Neural progenitor cell (in vitro differentiated cells): ENCODE measurements around the gene MAMDC4. TPM values are rescaled to one million over a fixed set of nuclear protein-coding genes. Genes with fewer than 3 reads are reported as not detected.

Source experiments
- DNase-seq: peaks from one replicate; pipeline ENCODE4 v3.0.0-alpha.2; 2016; ENCODE audit warnings: low spot score
- H2AFZ ChIP-seq: fragments of 200-600 bp; sonication (generic); replicated peaks from 2 replicates; pipeline ENCODE4 v1.6.1; 2016; ENCODE audit warnings: antibody characterized with exemption
- H3F3A ChIP-seq: fragments of 200-600 bp; sonication (generic); 2 replicates; pipeline ENCODE4 v1.6.1; 2016; ENCODE audit warnings: antibody characterized with exemption, low read depth
- H3K27ac ChIP-seq: fragments of 200-600 bp; sonication (generic); 2 replicates; pipeline ENCODE4 v1.5.1; 2016; ENCODE audit warnings: mild to moderate bottlenecking
- H3K27me3 ChIP-seq: fragments of 200-600 bp; sonication (generic); 2 replicates; pipeline ENCODE4 v1.6.1; 2016; ENCODE audit warnings: mild to moderate bottlenecking, moderate library complexity
- H3K36me3 ChIP-seq: fragments of 200-600 bp; sonication (generic); 2 replicates; pipeline ENCODE4 v1.5.1; 2016
- H3K4me1 ChIP-seq: fragments of 200-600 bp; sonication (generic); 2 replicates; pipeline ENCODE4 v1.6.1; 2016; ENCODE audit warnings: mixed run types
- H3K4me2 ChIP-seq: fragments of 200-600 bp; sonication (generic); 2 replicates; pipeline ENCODE4 v1.6.1; 2016
- H3K4me3 ChIP-seq: fragments of 200-600 bp; sonication (generic); 2 replicates; pipeline ENCODE4 v1.5.1; 2016
- H3K79me2 ChIP-seq: fragments of 200-600 bp; sonication (generic); 2 replicates; pipeline ENCODE4 v1.6.1; 2016; ENCODE audit warnings: low read depth
- H3K9ac ChIP-seq: fragments of 200-600 bp; sonication (generic); 2 replicates; pipeline ENCODE4 v1.6.1; 2016
- H3K9me3 ChIP-seq: fragments of 200-600 bp; sonication (generic); 2 replicates; pipeline ENCODE4 v1.5.1; 2016; ENCODE audit warnings: low read depth
- H4K20me1 ChIP-seq: fragments of 200-600 bp; sonication (generic); 2 replicates; pipeline ENCODE4 v1.6.1; 2016; ENCODE audit warnings: low read depth
- H3K27ac Mint-ChIP-seq: 3 replicates; pipeline ENCODE4 v1.8.0; 2021; ENCODE audit warnings: mixed read lengths
- H3K27me3 Mint-ChIP-seq: 2 replicates; pipeline ENCODE4 v1.8.0; 2022; ENCODE audit warnings: low read depth, mild to moderate bottlenecking, inconsistent platforms, moderate library complexity, mixed read lengths; ENCODE audit not compliant: insufficient read depth
- H3K36me3 Mint-ChIP-seq: 3 replicates; pipeline ENCODE4 v1.8.0; 2021; ENCODE audit warnings: mixed read lengths
- H3K4me1 Mint-ChIP-seq: 3 replicates; pipeline ENCODE4 v1.8.0; 2021; ENCODE audit warnings: mixed read lengths
- H3K4me3 Mint-ChIP-seq: 3 replicates; pipeline ENCODE4 v1.8.0; 2021; ENCODE audit warnings: mild to moderate bottlenecking, moderate library complexity, mixed read lengths
- H3K9me3 Mint-ChIP-seq: 3 replicates; pipeline ENCODE4 v1.8.0; 2020; ENCODE audit warnings: mixed read lengths
- CTCF ChIP-seq: fragments of 200-600 bp; sonication (generic); IDR thresholded peaks from 2 replicates; pipeline ENCODE4 v1.5.1; 2017; ENCODE audit warnings: antibody characterized with exemption, mild to moderate bottlenecking
- EZH2 ChIP-seq: fragments of 200-600 bp; sonication (generic); IDR thresholded peaks from 2 replicates; pipeline ENCODE4 v1.6.1; 2017; ENCODE audit warnings: antibody characterized with exemption, mild to moderate bottlenecking, moderate library complexity
- EZH2phosphoT487 ChIP-seq: fragments of 200-600 bp; sonication (generic); IDR thresholded peaks from 2 replicates; pipeline ENCODE4 v1.6.1; 2017; ENCODE audit warnings: antibody characterized with exemption
- total RNA-seq: library from RNA; depleted of rRNA; stranded (reverse); fragments of >200 nt; gene quantifications from 2 replicates; pipeline ENCODE4 v1.2.3, GENCODE V29; 2015; ENCODE audit warnings: low replicate concordance

Gene MAMDC4
- total RNA-seq, 1 donor from 2014 or later: 2.6 TPM

- H3K36me3 Mint-ChIP-seq: peaks cover 17% of the 10 kb centered on the region
Observed at GRCh38 chr9:136862849-136863622, 10.9 kb downstream of the MAMDC4 start.

GRCh38 chr9:136863623-136864273, 11.6 kb downstream of the MAMDC4 start:
- H3K4me1 ChIP-seq: peaks cover 10% of the 10 kb centered on the region
- no peak overlapping the region for H3K4me2 ChIP-seq
- H3K4me1 Mint-ChIP-seq: peaks cover 7% of the 10 kb centered on the region
- H3K27me3 ChIP-seq: no peaks in the 10 kb centered on the region
- H4K20me1 ChIP-seq: peaks cover 35% of the 10 kb centered on the region
- no peak for DNase-seq
- peaks cover 3% of the 10 kb centered on the region for H3K27me3 Mint-ChIP-seq
- H3K27ac Mint-ChIP-seq: no peak overlapping the region
- H3K79me2 ChIP-seq: peaks cover 36% of the 10 kb centered on the region
- H3K9ac ChIP-seq: no peak overlapping the region
- peaks cover 7% of the 10 kb centered on the region for H3K9me3 ChIP-seq
- H3K4me3 Mint-ChIP-seq: peak overlapping the region; percentile 14
- peaks cover 11% of the 10 kb centered on the region for H3K9me3 Mint-ChIP-seq
- peaks cover 20% of the 10 kb centered on the region for H3K36me3 Mint-ChIP-seq
- H2AFZ ChIP-seq: no peak overlapping the region
- H3K36me3 ChIP-seq: no peaks in the 10 kb centered on the region
- no peak overlapping the region for H3K4me3 ChIP-seq
- TF ChIP-seq CTCF (no peak), EZH2phosphoT487 (no peak), EZH2 (no peak)
- H3K27ac ChIP-seq: no peak overlapping the region
- peaks cover 4% of the 10 kb centered on the region for H3F3A ChIP-seq

More at GRCh38 chr9:136862849-136863622, 10.9 kb downstream of the MAMDC4 start:
- DNase-seq: no peak
- H3K4me2 ChIP-seq: no peak overlapping the region
- Mint-ChIP-seq H3K27ac (no peak overlapping the region), H3K4me1 (peaks cover 7% of the 10 kb centered on the region), H3K27me3 (peaks cover 3% of the 10 kb centered on the region), H3K9me3 (peaks cover 7% of the 10 kb centered on the region), H3K4me3 (no peak overlapping the region)
- H3K27me3 ChIP-seq: no peaks in the 10 kb centered on the region
- peaks cover 7% of the 10 kb centered on the region for H3K9me3 ChIP-seq
- H3K9ac ChIP-seq: no peak overlapping the region
- peaks cover 4% of the 10 kb centered on the region for H3F3A ChIP-seq
- H3K4me3 ChIP-seq: no peak overlapping the region
- H4K20me1 ChIP-seq: peaks cover 35% of the 10 kb centered on the region
- peaks cover 36% of the 10 kb centered on the region for H3K79me2 ChIP-seq
- H3K27ac ChIP-seq: no peak overlapping the region
- peaks cover 10% of the 10 kb centered on the region for H3K4me1 ChIP-seq
- H2AFZ ChIP-seq: no peak overlapping the region
- TF ChIP-seq EZH2: no peak
- no peak for TF ChIP-seq EZH2phosphoT487
- TF ChIP-seq CTCF: no peak
- no peaks in the 10 kb centered on the region for H3K36me3 ChIP-seq

- Histone ChIP-seq H3K4me1 (peaks cover 10% of the 10 kb centered on the region), H3K27ac (no peak overlapping the region), H3K4me2 (peak overlapping the region; percentile 98), H3K4me3 (peak overlapping the region; percentile 89), H2AFZ (no peak overlapping the region), H4K20me1 (peaks cover 35% of the 10 kb centered on the region), H3K79me2 (peaks cover 36% of the 10 kb centered on the region), H3K9me3 (peaks cover 7% of the 10 kb centered on the region), H3K9ac (peak overlapping the region; percentile 93), H3K27me3 (no peaks in the 10 kb centered on the region), H3K36me3 (no peaks in the 10 kb centered on the region), H3F3A (peaks cover 4% of the 10 kb centered on the region)
- Mint-ChIP-seq H3K27ac (no peak overlapping the region), H3K36me3 (peaks cover 25% of the 10 kb centered on the region), H3K4me3 (peak overlapping the region; percentile 85), H3K9me3 (peaks cover 16% of the 10 kb centered on the region), H3K27me3 (peaks cover 3% of the 10 kb centered on the region), H3K4me1 (peaks cover 7% of the 10 kb centered on the region)
- DNase-seq: no peak
- no peak for TF ChIP-seq EZH2phosphoT487
- no peak for TF ChIP-seq EZH2
- TF ChIP-seq CTCF: no peak
Observed at GRCh38 chr9:136865041-136865767, 13.1 kb downstream of the MAMDC4 start.
